Heart left ventricle (tissue), 13 donors: ENCODE results near the gene LPP.

Source experiments
- CTCF ChIP-seq, 12 donors: fragments of 200-600 bp; sonication (generic) in 4 of 12; IDR thresholded peaks; one replicate each; pipeline versions ENCODE4 v1.5.0 to v1.8.0; 2018 to 2022; ENCODE audit warnings: antibody characterized with exemption in 12 of 12, mild to moderate bottlenecking in 5 of 12
- POLR2A ChIP-seq, 2 donors: fragments of 450-650 bp; IDR thresholded peaks; one replicate each; pipeline ENCODE4 v1.6.1; 2017; ENCODE audit warnings: antibody characterized with exemption in 2 of 2, mild to moderate bottlenecking in 2 of 2, moderate library complexity in 2 of 2
- donor health status: ischemic (EF 13 %, LVEDD 7.1; RV severe dilation, severe dysfunction).
- donor health status: DM: no; HTN: yes; CAD: no.
- donor health status: DM: no; HTN: no; CAD: no.
- donor health status: ischemic (EF 25% LVEDD 6.9; RV normal size, moderate dysfunction).
- donor health status: ischemic (EF 25% LVEDD 5.7; RV mildly dilated, moderate dysfunction).
- donor health status: ischemic (EF 35%, LVEDD 5.7; RV mildly dilated, moderate dysfunction).
- donor health status: nonischemic (EF 11% LVEDD 7.7; RV severe dilation, severe dysfunction).
- donor health status: DM: yes; HTN: yes; CAD: no.
- donor health status: PGD.
- donor health status: ischemic (EF 29% LVEDD 5.4; RV normal size, mild dysfunction).
- donor health status: nonischemic (EF 23%, LVEDD 6.1; RV moderate dilation, normal function).

- no peak for TF ChIP-seq CTCF (IDR thresholded peaks at IDR 0.05)
- TF ChIP-seq POLR2A (IDR thresholded peaks at IDR 0.05) = no peak
These were observed 356.4 kb downstream of the LPP start for GRCh38 chr3:188510366-188510765.
